GM21381 (cell line): Measurements from ENCODE around the gene ABCC12.
A peak's percentile ranks its signal among the peaks of the same experiment; 100 is the strongest.
"Not testable (repeated sequence)": the region's sequence is repeated elsewhere in the genome, so short reads cannot be mapped to it uniquely, and the experiment has no call there.

Source experiments
- ATAC-seq: cut with Tn5 transposase; IDR thresholded peaks from one replicate; pipeline ENCODE4 v1.9.1; 2021; ENCODE audit warnings: mild to moderate bottlenecking, moderate library complexity; ENCODE audit not compliant: unreplicated experiment

Gene ABCC12

GRCh38 chr16:48155926-48156789 is at the start of gene ABCC12:
Gene ABCC12 (minus strand): TSS chr16:48155993. CDS start chr16:48146424, 9,569 bp downstream.
- no peak for ATAC-seq

- no peak for ATAC-seq
Measured at GRCh38 chr16:48204825-48205151, 49.0 kb upstream of the ABCC12 start.

GRCh38 chr16:48203974-48204824 is 48.4 kb upstream of the ABCC12 start:
- ATAC-seq = no peak

GRCh38 chr16:48201515-48202201 is 45.9 kb upstream of the ABCC12 start:
- ATAC-seq = no peak

GRCh38 chr16:48197294-48197693 is 41.5 kb upstream of the ABCC12 start:
- no peak for ATAC-seq

GRCh38 chr16:48194828-48195556 is 39.2 kb upstream of the ABCC12 start:
- ATAC-seq = no peak

- ATAC-seq = no peak
Measured at GRCh38 chr16:48193846-48194245, 38.1 kb upstream of the ABCC12 start.

- peak; percentile 89 for ATAC-seq
Measured at GRCh38 chr16:48188449-48189102, 32.8 kb upstream of the ABCC12 start.

GRCh38 chr16:48187779-48188178 is 32.0 kb upstream of the ABCC12 start:
- ATAC-seq = no peak

- no peak for ATAC-seq
Measured at GRCh38 chr16:48184681-48185080, 28.9 kb upstream of the ABCC12 start.

- no peak for ATAC-seq
Measured at GRCh38 chr16:48182979-48183537, 27.3 kb upstream of the ABCC12 start.

GRCh38 chr16:48181746-48182520 is 26.1 kb upstream of the ABCC12 start:
- ATAC-seq = not testable (repeated sequence)

- ATAC-seq = no peak
Measured at GRCh38 chr16:48180868-48181480, 25.2 kb upstream of the ABCC12 start.

- ATAC-seq = no peak
Measured at GRCh38 chr16:48176635-48177408, 21.0 kb upstream of the ABCC12 start.

GRCh38 chr16:48173889-48174288 is 18.1 kb upstream of the ABCC12 start:
- no peak for ATAC-seq

GRCh38 chr16:48172682-48173081 is 16.9 kb upstream of the ABCC12 start:
- no peak for ATAC-seq

- no peak for ATAC-seq
Measured at GRCh38 chr16:48169896-48170295, 14.1 kb upstream of the ABCC12 start.

- ATAC-seq = no peak
Measured at GRCh38 chr16:48168075-48168474, 12.3 kb upstream of the ABCC12 start.
